Heart left ventricle (tissue), 16 donors: ENCODE data around the gene ARHGAP29. TPM values are rescaled to one million over a fixed set of nuclear protein-coding genes. Genes with fewer than 3 reads are reported as not detected.

Experiments used
- ATAC-seq, 4 donors: fragments of 200-7000 bp; cut with Tn5 transposase; one replicate each; pipeline ENCODE4 v1.9.1; 2020 to 2022; ENCODE audit warnings: moderate library complexity in 4 of 4, mild to moderate bottlenecking in 3 of 4, moderate number of reproducible peaks in 1 of 4
- DNase-seq, 5 donors: peaks; one replicate each; pipeline ENCODE4 v3.0.0-alpha.2; 2020
- H3K27ac ChIP-seq, 12 donors: fragments of 200-600 bp; sonication (generic) in 4 of 12; one replicate each; pipeline versions ENCODE4 v1.5.0 to v1.8.0; 2016 to 2022; ENCODE audit warnings: mild to moderate bottlenecking in 2 of 12
- H3K27me3 ChIP-seq, 9 donors: fragments of 200-600 bp; sonication (generic) in 2 of 9; one replicate each; pipeline versions ENCODE4 v1.5.1 to v1.8.0; 2016 to 2022; ENCODE audit warnings: mild to moderate bottlenecking in 3 of 9
- H3K36me3 ChIP-seq, 9 donors: fragments of 200-600 bp; sonication (generic) in 2 of 9; one replicate each; pipeline versions ENCODE4 v1.5.0 to v1.8.0; 2018 to 2022; ENCODE audit warnings: mild to moderate bottlenecking in 2 of 9
- H3K4me1 ChIP-seq, 12 donors: fragments of 200-600 bp; sonication (generic) in 4 of 12; one replicate each; pipeline versions ENCODE4 v1.5.0 to v1.8.0; 2016 to 2022; ENCODE audit warnings: mild to moderate bottlenecking in 3 of 12
- H3K4me3 ChIP-seq, 12 donors: fragments of 200-600 bp; sonication (generic) in 4 of 12; one replicate each; pipeline versions ENCODE4 v1.5.0 to v1.8.0; 2017 to 2022; ENCODE audit warnings: mild to moderate bottlenecking in 9 of 12, moderate library complexity in 4 of 12
- H3K9me3 ChIP-seq, 12 donors: fragments of 200-600 bp; sonication (generic) in 4 of 12; one replicate each; pipeline versions ENCODE4 v1.5.0 to v1.8.0; 2016 to 2022; ENCODE audit warnings: mild to moderate bottlenecking in 1 of 12
- CTCF ChIP-seq, 12 donors: fragments of 200-600 bp; sonication (generic) in 4 of 12; IDR thresholded peaks; one replicate each; pipeline versions ENCODE4 v1.5.0 to v1.8.0; 2018 to 2022; ENCODE audit warnings: antibody characterized with exemption in 12 of 12, mild to moderate bottlenecking in 5 of 12
- POLR2A ChIP-seq, 2 donors: fragments of 450-650 bp; IDR thresholded peaks; one replicate each; pipeline ENCODE4 v1.6.1; 2017; ENCODE audit warnings: antibody characterized with exemption in 2 of 2, mild to moderate bottlenecking in 2 of 2, moderate library complexity in 2 of 2
- WGBS, 4 donors: extraction: QIAGEN DNeasy Blood & Tissue Kit in 2 of 4; methylation state at CpG; one replicate each; pipeline versions ENCODE4 v1.1.5 to v1.1.7; 2013 to 2018; 5-methylcytosine and 5-hydroxymethylcytosine counted together
- intact Hi-C, 10 donors: fragments of 100-400 bp; cut with DNase I; formaldehyde crosslinking; loops; one replicate each; pipeline versions ENCODE4 v1.11.1 to v1.14.2; 2022
- polyA plus RNA-seq, 2 donors: library from polyadenylated mRNA; stranded (reverse); fragments of 200-250 nt; gene quantifications; one replicate each; pipeline ENCODE4 v1.2.3, GENCODE V29; 2013
- total RNA-seq, 9 donors: library from RNA; depleted of rRNA in 2 of 9; stranded (reverse); fragments of >200 nt in 2 of 9; fragmentation: NEBNext Ultra II Directional in 3 of 9; extraction: Animal tissue kit (Norgen Biotek cat#: 25700) in 3 of 9; gene quantifications; one replicate each; pipeline versions ENCODE4 v1.1.0 to v1.2.4, GENCODE V29; 2016 to 2023
- donor health status: ischemic (EF 13 %, LVEDD 7.1; RV severe dilation, severe dysfunction).
- donor health status: healthy with polysubstance abuse.
- donor health status: DM: no; HTN: yes; CAD: no.
- donor health status: DM: no; HTN: no; CAD: no.
- donor health status: ischemic (EF 25% LVEDD 6.9; RV normal size, moderate dysfunction).
- donor health status: ischemic (EF 25% LVEDD 5.7; RV mildly dilated, moderate dysfunction).
- donor health status: healthy.
- donor health status: DM: yes; HTN: yes; CAD: no.
- donor health status: ischemic (EF 35%, LVEDD 5.7; RV mildly dilated, moderate dysfunction).
- donor health status: nonischemic (EF 11% LVEDD 7.7; RV severe dilation, severe dysfunction).
- donor health status: DM: yes; HTN: yes; CAD: no.
- donor health status: PGD.
- donor health status: ischemic (EF 29% LVEDD 5.4; RV normal size, mild dysfunction).
- donor health status: nonischemic (EF 23%, LVEDD 6.1; RV moderate dilation, normal function).

Gene ARHGAP29
- total and polyA plus RNA-seq, 11 donors = 11.0 to 35.7 (median 26.2) TPM

GRCh38 chr1:94244816-94245215 is 7.4 kb upstream of the ARHGAP29 start:
- peak overlapping the region in 9 of 12 donors; percentile 63 to 98 (median 75) for H3K4me3 ChIP-seq
- no peaks in the 10 kb centered on the region for H3K36me3 ChIP-seq
- TF ChIP-seq CTCF (IDR thresholded peaks at IDR 0.05) (no peak), POLR2A (IDR thresholded peaks at IDR 0.05) (no peak)
- ATAC-seq = no peak
- H3K27ac ChIP-seq = peak overlapping the region in 11 of 12 donors; percentile 22 to 95 (median 88)
- intact Hi-C loops = loop anchor here in 6 of 10 donors (5.0 kb wide), 4 partner anchors 52 to 198 kb away; no protein-coding TSS in a partner anchor
- no peak for DNase-seq
- H3K27me3 ChIP-seq = peaks cover 0 to 19% (median 0%) of the 10 kb centered on the region in 9 donors
- peaks cover 0 to 36% (median 14%) of the 10 kb centered on the region in 12 donors for H3K9me3 ChIP-seq
- peaks cover 0 to 15% (median 2%) of the 10 kb centered on the region in 12 donors for H3K4me1 ChIP-seq

GRCh38 chr1:94243665-94244064 is 6.3 kb upstream of the ARHGAP29 start:
- no peak for TF ChIP-seq CTCF (IDR thresholded peaks at IDR 0.05)
- no peaks in the 10 kb centered on the region for H3K36me3 ChIP-seq
- ATAC-seq (no peak), DNase-seq (no peak)
- no peak overlapping the region for H3K4me3 ChIP-seq
- H3K9me3 ChIP-seq = peaks cover 0 to 36% (median 14%) of the 10 kb centered on the region in 12 donors
- 78 to 87% (median 84%) methylated on average over 2 of the region's 2 CpGs for WGBS, 4 donors
- peaks cover 0 to 15% (median 3%) of the 10 kb centered on the region in 12 donors for H3K4me1 ChIP-seq
- H3K27ac ChIP-seq = peak overlapping the region in 1 of 12 donors; percentile 16
- intact Hi-C loops = loop anchor here in 1 of 10 donors (5.0 kb wide), 2 partner anchors 84 to 181 kb away; no protein-coding TSS in a partner anchor
- peaks cover 0 to 28% (median 0%) of the 10 kb centered on the region in 9 donors for H3K27me3 ChIP-seq

- intact Hi-C loops = loop anchor here in 2 of 10 donors (2.0 to 5.0 kb wide), 3 partner anchors 86 to 179 kb away; no protein-coding TSS in a partner anchor
- H3K36me3 ChIP-seq = no peaks in the 10 kb centered on the region
- no peak overlapping the region for H3K27ac ChIP-seq
Measured at GRCh38 chr1:94240822-94241221, 3.4 kb upstream of the ARHGAP29 start.

GRCh38 chr1:94239796-94240195 is 2.4 kb upstream of the ARHGAP29 start:
- Histone ChIP-seq H3K36me3 (no peaks in the 10 kb centered on the region), H3K4me1 (peaks cover 0 to 18% (median 7%) of the 10 kb centered on the region in 12 donors), H3K4me3 (no peak overlapping the region), H3K9me3 (peaks cover 0 to 31% (median 14%) of the 10 kb centered on the region in 12 donors), H3K27me3 (peaks cover 0 to 48% (median 0%) of the 10 kb centered on the region in 9 donors), H3K27ac (no peak overlapping the region)
- intact Hi-C loops = loop anchor here (2.0 to 10.0 kb wide), 9 partner anchors 37 to 192 kb away; partner anchors contain the start of gene ABCD3 (in 1 of the 10)
- no peak for TF ChIP-seq POLR2A (IDR thresholded peaks at IDR 0.05)
- no peak for TF ChIP-seq CTCF (IDR thresholded peaks at IDR 0.05)
- no peak for DNase-seq
- ATAC-seq = no peak

More at GRCh38 chr1:94240822-94241221, 3.4 kb upstream of the ARHGAP29 start:
- H3K9me3 ChIP-seq = peaks cover 0 to 36% (median 14%) of the 10 kb centered on the region in 12 donors
- H3K27me3 ChIP-seq = peaks cover 0 to 39% (median 0%) of the 10 kb centered on the region in 9 donors
- no peak for ATAC-seq
- peaks cover 0 to 12% (median 5%) of the 10 kb centered on the region in 12 donors for H3K4me1 ChIP-seq
- H3K4me3 ChIP-seq = no peak overlapping the region
- no peak for TF ChIP-seq POLR2A (IDR thresholded peaks at IDR 0.05)
- TF ChIP-seq CTCF (IDR thresholded peaks at IDR 0.05) = peak in 9 of 12 donors; percentile 17 to 52 (median 33)
- DNase-seq = no peak
